Heart left ventricle (tissue), 16 donors: ENCODE results near the gene NRROS. TPM values are rescaled to one million over a fixed set of nuclear protein-coding genes. Genes with fewer than 3 reads are reported as not detected.

Experiments used
- ATAC-seq, 4 donors: fragments of 200-7000 bp; cut with Tn5 transposase; one replicate each; pipeline ENCODE4 v1.9.1; 2020 to 2022; ENCODE audit warnings: moderate library complexity in 4 of 4, mild to moderate bottlenecking in 3 of 4, moderate number of reproducible peaks in 1 of 4
- DNase-seq, 5 donors: peaks; one replicate each; pipeline ENCODE4 v3.0.0-alpha.2; 2020
- H3K27ac ChIP-seq, 12 donors: fragments of 200-600 bp; sonication (generic) in 4 of 12; one replicate each; pipeline versions ENCODE4 v1.5.0 to v1.8.0; 2016 to 2022; ENCODE audit warnings: mild to moderate bottlenecking in 2 of 12
- H3K27me3 ChIP-seq, 9 donors: fragments of 200-600 bp; sonication (generic) in 2 of 9; one replicate each; pipeline versions ENCODE4 v1.5.1 to v1.8.0; 2016 to 2022; ENCODE audit warnings: mild to moderate bottlenecking in 3 of 9
- H3K36me3 ChIP-seq, 9 donors: fragments of 200-600 bp; sonication (generic) in 2 of 9; one replicate each; pipeline versions ENCODE4 v1.5.0 to v1.8.0; 2018 to 2022; ENCODE audit warnings: mild to moderate bottlenecking in 2 of 9
- H3K4me1 ChIP-seq, 12 donors: fragments of 200-600 bp; sonication (generic) in 4 of 12; one replicate each; pipeline versions ENCODE4 v1.5.0 to v1.8.0; 2016 to 2022; ENCODE audit warnings: mild to moderate bottlenecking in 3 of 12
- H3K4me3 ChIP-seq, 12 donors: fragments of 200-600 bp; sonication (generic) in 4 of 12; one replicate each; pipeline versions ENCODE4 v1.5.0 to v1.8.0; 2017 to 2022; ENCODE audit warnings: mild to moderate bottlenecking in 9 of 12, moderate library complexity in 4 of 12
- H3K9me3 ChIP-seq, 12 donors: fragments of 200-600 bp; sonication (generic) in 4 of 12; one replicate each; pipeline versions ENCODE4 v1.5.0 to v1.8.0; 2016 to 2022; ENCODE audit warnings: mild to moderate bottlenecking in 1 of 12
- POLR2A ChIP-seq, 2 donors: fragments of 450-650 bp; IDR thresholded peaks; one replicate each; pipeline ENCODE4 v1.6.1; 2017; ENCODE audit warnings: antibody characterized with exemption in 2 of 2, mild to moderate bottlenecking in 2 of 2, moderate library complexity in 2 of 2
- WGBS, 4 donors: extraction: QIAGEN DNeasy Blood & Tissue Kit in 2 of 4; methylation state at CpG; one replicate each; pipeline versions ENCODE4 v1.1.5 to v1.1.7; 2013 to 2018; 5-methylcytosine and 5-hydroxymethylcytosine counted together
- intact Hi-C, 10 donors: fragments of 100-400 bp; cut with DNase I; formaldehyde crosslinking; loops; one replicate each; pipeline versions ENCODE4 v1.11.1 to v1.14.2; 2022
- polyA plus RNA-seq, 2 donors: library from polyadenylated mRNA; stranded (reverse); fragments of 200-250 nt; gene quantifications; one replicate each; pipeline ENCODE4 v1.2.3, GENCODE V29; 2013
- total RNA-seq, 9 donors: library from RNA; depleted of rRNA in 2 of 9; stranded (reverse); fragments of >200 nt in 2 of 9; fragmentation: NEBNext Ultra II Directional in 3 of 9; extraction: Animal tissue kit (Norgen Biotek cat#: 25700) in 3 of 9; gene quantifications; one replicate each; pipeline versions ENCODE4 v1.1.0 to v1.2.4, GENCODE V29; 2016 to 2023
- TF ChIP-seq, protein P1 (sequence below), 12 donors: fragments of 200-600 bp; sonication (generic) in 4 of 12; IDR thresholded peaks; one replicate each; pipeline versions ENCODE4 v1.5.0 to v1.8.0; 2018 to 2022; ENCODE audit warnings: antibody characterized with exemption in 12 of 12, mild to moderate bottlenecking in 5 of 12
- donor health status: ischemic (EF 13 %, LVEDD 7.1; RV severe dilation, severe dysfunction).
- donor health status: healthy with polysubstance abuse.
- donor health status: DM: no; HTN: yes; CAD: no.
- donor health status: DM: no; HTN: no; CAD: no.
- donor health status: ischemic (EF 25% LVEDD 6.9; RV normal size, moderate dysfunction).
- donor health status: ischemic (EF 25% LVEDD 5.7; RV mildly dilated, moderate dysfunction).
- donor health status: healthy.
- donor health status: DM: yes; HTN: yes; CAD: no.
- donor health status: ischemic (EF 35%, LVEDD 5.7; RV mildly dilated, moderate dysfunction).
- donor health status: nonischemic (EF 11% LVEDD 7.7; RV severe dilation, severe dysfunction).
- donor health status: DM: yes; HTN: yes; CAD: no.
- donor health status: PGD.
- donor health status: ischemic (EF 29% LVEDD 5.4; RV normal size, mild dysfunction).
- donor health status: nonischemic (EF 23%, LVEDD 6.1; RV moderate dilation, normal function).

Gene NRROS
- total and polyA plus RNA-seq, 11 donors, result 1.4 to 23.8 (median 2.9) TPM

DNA sequence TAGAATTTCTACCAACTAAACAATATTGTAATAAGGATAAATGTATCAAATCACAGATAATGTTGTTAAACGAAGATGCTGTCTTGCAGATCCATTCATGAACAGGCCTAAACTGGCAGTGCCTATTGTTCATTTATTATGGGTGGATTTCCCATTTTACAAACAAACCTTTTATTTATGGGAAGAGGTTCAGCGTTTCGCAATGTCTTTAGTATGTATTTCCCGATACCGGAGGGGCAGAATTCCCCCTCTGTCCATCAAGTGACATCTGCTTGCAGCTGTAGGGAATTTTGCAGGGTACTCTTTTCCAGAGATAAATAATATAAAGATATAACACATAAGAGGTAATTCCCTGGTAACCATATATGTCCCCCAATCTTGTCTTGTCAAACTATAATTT is 66.8 kb downstream of the NRROS start:
- Histone ChIP-seq H3K27me3 (no peaks in the 10 kb centered on the region), H3K36me3 (no peaks in the 10 kb centered on the region), H3K9me3 (no peaks in the 10 kb centered on the region), H3K4me1 (peaks cover 0 to 7% (median 4%) of the 10 kb centered on the region in 12 donors), H3K27ac (no peak overlapping the region), H3K4me3 (no peak overlapping the region)
- TF ChIP-seq, protein P1, sequence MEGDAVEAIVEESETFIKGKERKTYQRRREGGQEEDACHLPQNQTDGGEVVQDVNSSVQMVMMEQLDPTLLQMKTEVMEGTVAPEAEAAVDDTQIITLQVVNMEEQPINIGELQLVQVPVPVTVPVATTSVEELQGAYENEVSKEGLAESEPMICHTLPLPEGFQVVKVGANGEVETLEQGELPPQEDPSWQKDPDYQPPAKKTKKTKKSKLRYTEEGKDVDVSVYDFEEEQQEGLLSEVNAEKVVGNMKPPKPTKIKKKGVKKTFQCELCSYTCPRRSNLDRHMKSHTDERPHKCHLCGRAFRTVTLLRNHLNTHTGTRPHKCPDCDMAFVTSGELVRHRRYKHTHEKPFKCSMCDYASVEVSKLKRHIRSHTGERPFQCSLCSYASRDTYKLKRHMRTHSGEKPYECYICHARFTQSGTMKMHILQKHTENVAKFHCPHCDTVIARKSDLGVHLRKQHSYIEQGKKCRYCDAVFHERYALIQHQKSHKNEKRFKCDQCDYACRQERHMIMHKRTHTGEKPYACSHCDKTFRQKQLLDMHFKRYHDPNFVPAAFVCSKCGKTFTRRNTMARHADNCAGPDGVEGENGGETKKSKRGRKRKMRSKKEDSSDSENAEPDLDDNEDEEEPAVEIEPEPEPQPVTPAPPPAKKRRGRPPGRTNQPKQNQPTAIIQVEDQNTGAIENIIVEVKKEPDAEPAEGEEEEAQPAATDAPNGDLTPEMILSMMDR (IDR thresholded peaks at IDR 0.05), result no peak
- TF ChIP-seq POLR2A (IDR thresholded peaks at IDR 0.05), result no peak
- WGBS, 4 donors, result 70 to 91% (median 84%) methylated on average over 5 of the region's 5 CpGs
- DNase-seq (no peak), ATAC-seq (no peak)
- intact Hi-C loops, result no loop called here

DNA sequence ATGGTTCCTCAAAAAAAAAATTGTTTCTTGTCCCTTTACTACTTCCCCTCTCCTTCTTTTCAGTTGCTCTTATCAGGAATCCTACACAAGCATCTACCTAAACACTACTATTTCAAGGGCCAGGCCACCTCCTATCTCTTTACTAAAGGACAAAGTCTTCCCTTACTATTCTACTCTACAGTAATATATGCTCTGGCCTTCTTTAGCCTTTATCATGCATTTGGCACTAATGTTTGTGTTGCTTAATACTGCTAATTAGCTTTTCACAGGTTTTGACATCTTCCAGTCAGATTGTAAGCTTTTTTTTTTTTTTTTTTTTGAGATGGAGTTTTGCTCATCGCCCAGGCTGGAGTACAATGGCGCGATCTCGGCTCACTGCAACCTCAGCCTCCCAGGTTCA is 67.2 kb downstream of the NRROS start:
- H3K4me1 ChIP-seq, result peaks cover 0 to 9% (median 6%) of the 10 kb centered on the region in 12 donors
- intact Hi-C loops, result no loop called here
- H3K36me3 ChIP-seq, result no peaks in the 10 kb centered on the region
- no peak for ATAC-seq
- 92 to 98% (median 96%) methylated on average over 4 of the region's 4 CpGs for WGBS, 4 donors
- no peak overlapping the region for H3K4me3 ChIP-seq
- H3K27ac ChIP-seq, result no peak overlapping the region
- no peaks in the 10 kb centered on the region for H3K9me3 ChIP-seq
- no peaks in the 10 kb centered on the region for H3K27me3 ChIP-seq
- DNase-seq, result no peak
- TF ChIP-seq POLR2A (IDR thresholded peaks at IDR 0.05), result no peak
- TF ChIP-seq, protein P1 (IDR thresholded peaks at IDR 0.05), result no peak

DNA sequence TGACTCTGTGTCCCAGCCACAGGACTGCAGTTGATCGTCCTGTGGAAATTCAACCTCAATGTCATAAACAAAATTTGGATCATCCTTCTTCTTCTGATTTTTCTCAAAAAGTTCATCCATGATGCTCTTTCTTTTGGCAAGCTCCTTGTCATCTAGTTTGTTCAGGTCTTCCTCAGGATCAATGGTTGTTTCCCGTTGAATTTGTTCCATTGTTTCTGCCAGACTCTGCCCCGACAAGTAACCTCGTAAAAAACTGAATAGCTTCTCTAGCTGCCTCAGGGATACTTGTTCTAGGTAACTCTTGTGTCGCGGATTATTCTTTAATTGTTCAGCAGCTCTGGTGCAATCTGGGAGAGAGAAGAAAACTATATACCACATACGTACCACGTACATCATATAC is 68.1 kb downstream of the NRROS start:
- Histone ChIP-seq H3K4me1 (peaks cover 0 to 9% (median 6%) of the 10 kb centered on the region in 12 donors), H3K36me3 (no peaks in the 10 kb centered on the region), H3K4me3 (no peak overlapping the region), H3K27me3 (no peaks in the 10 kb centered on the region), H3K9me3 (no peaks in the 10 kb centered on the region), H3K27ac (no peak overlapping the region)
- no peak for DNase-seq
- 89 to 96% (median 93%) methylated on average over 8 of the region's 8 CpGs for WGBS, 4 donors
- no peak for ATAC-seq
- no peak for TF ChIP-seq POLR2A (IDR thresholded peaks at IDR 0.05)
- TF ChIP-seq, protein P1 (IDR thresholded peaks at IDR 0.05), result no peak
- intact Hi-C loops, result no loop called here

DNA sequence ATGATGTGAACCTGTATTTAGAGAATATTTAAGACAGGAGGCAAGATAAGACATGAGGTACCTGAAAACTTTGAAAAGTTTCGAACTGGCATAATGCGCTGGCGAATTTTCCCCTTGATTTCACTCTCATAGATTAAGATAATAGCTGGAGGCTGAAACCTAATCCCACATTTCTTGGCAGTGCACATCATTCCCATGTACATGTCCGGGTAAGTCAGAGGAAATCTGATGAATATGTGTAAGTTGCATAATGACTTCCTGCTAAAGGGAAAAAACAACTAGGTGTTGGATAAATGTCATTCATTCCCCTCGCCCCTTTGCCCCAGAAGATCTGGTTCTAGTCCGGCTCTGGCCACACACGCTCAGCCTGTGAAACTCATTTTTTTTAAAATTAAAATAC is 69.0 kb downstream of the NRROS start:
- Histone ChIP-seq H3K4me1 (peaks cover 0 to 16% (median 12%) of the 10 kb centered on the region in 12 donors), H3K4me3 (no peak overlapping the region), H3K9me3 (no peaks in the 10 kb centered on the region), H3K27me3 (no peaks in the 10 kb centered on the region), H3K27ac (no peak overlapping the region), H3K36me3 (no peaks in the 10 kb centered on the region)
- no peak for DNase-seq
- no peak for TF ChIP-seq POLR2A (IDR thresholded peaks at IDR 0.05)
- TF ChIP-seq, protein P1 (IDR thresholded peaks at IDR 0.05), result no peak
- no peak for ATAC-seq
- 79 to 86% (median 82%) methylated on average over 7 of the region's 7 CpGs for WGBS, 4 donors
- intact Hi-C loops, result no loop called here

Other genes with a start within 250 kb of the NRROS start
- gene UBXN7, start 207.3 kb upstream of the NRROS start, total RNA-seq, result 10 to 100 TPM; 10.3 to 50.2 (median 29.5) TPM
- 10 to 100 TPM in 1 of 2 donors, 1 to 10 TPM in 1; 6.9 to 10.3 TPM for gene UBXN7, start 207.3 kb upstream of the NRROS start, polyA plus RNA-seq
- gene RNF168, start 135.9 kb upstream of the NRROS start, total RNA-seq, result 10 to 100 TPM; 15.0 to 31.8 (median 21.1) TPM
- 10 to 100 TPM in 1 of 2 donors, 1 to 10 TPM in 1; 8.4 to 13.4 TPM for gene RNF168, start 135.9 kb upstream of the NRROS start, polyA plus RNA-seq
- 100 to 1,000 TPM in 2 of 9 donors, 10 to 100 TPM in 7; 14.5 to 130 (median 50.0) TPM for gene SMCO1, start 124.3 kb upstream of the NRROS start, total RNA-seq
- 100 to 1,000 TPM in 1 of 2 donors, 1 to 10 TPM in 1; 2.6 to 105 TPM for gene SMCO1, start 124.3 kb upstream of the NRROS start, polyA plus RNA-seq
- gene WDR53, start 71.1 kb upstream of the NRROS start, total RNA-seq, result 10 to 100 TPM in 2 of 9 donors, 1 to 10 TPM in 7; 4.2 to 15.5 (median 8.4) TPM
- gene WDR53, start 71.1 kb upstream of the NRROS start, polyA plus RNA-seq, result 1 to 10 TPM; 7.3 to 9.7 TPM
- 1 to 10 TPM; 5.3 to 7.9 (median 6.6) TPM for gene FBXO45, start 71.0 kb upstream of the NRROS start, total RNA-seq
- gene FBXO45, start 71.0 kb upstream of the NRROS start, polyA plus RNA-seq, result 10 to 100 TPM in 1 of 2 donors, 1 to 10 TPM in 1; 2.1 to 10.8 TPM
- 1 to 10 TPM in 7 of 9 donors, under 1 TPM in 2; 0.81 to 2.8 (median 1.4) TPM for gene CEP19, start 72.6 kb downstream of the NRROS start, total RNA-seq
- 1 to 10 TPM in 1 of 2 donors, under 1 TPM in 1; 0.57 to 1.0 TPM for gene CEP19, start 72.6 kb downstream of the NRROS start, polyA plus RNA-seq
- 10 to 100 TPM; 16.6 to 21.2 (median 18.8) TPM for gene PIGX, start 72.7 kb downstream of the NRROS start, total RNA-seq
- gene PIGX, start 72.7 kb downstream of the NRROS start, polyA plus RNA-seq, result 10 to 100 TPM in 1 of 2 donors, 1 to 10 TPM in 1; 8.3 to 10.7 TPM
- 10 to 100 TPM; 39.2 to 67.8 (median 52.9) TPM for gene PAK2, start 100.2 kb downstream of the NRROS start, total RNA-seq
- gene PAK2, start 100.2 kb downstream of the NRROS start, polyA plus RNA-seq, result 10 to 100 TPM; 17.0 to 30.3 TPM
- gene SENP5, start 228.2 kb downstream of the NRROS start, total RNA-seq, result 10 to 100 TPM; 16.8 to 28.5 (median 22.9) TPM
- 10 to 100 TPM in 1 of 2 donors, 1 to 10 TPM in 1; 7.0 to 12.9 TPM for gene SENP5, start 228.2 kb downstream of the NRROS start, polyA plus RNA-seq